K562 (cell line): ENCODE data around the gene GYPC.

Experiments
- CREB3 ChIP-seq: fragments of 450-650 bp; conservative IDR thresholded peaks from 2 replicates; pipeline ENCODE4 v1.6.1; 2016; ENCODE audit warnings: missing genetic modification characterization, low read depth, mild to moderate bottlenecking, missing compliant biosample characterization, moderate library complexity
- FOXP4 ChIP-seq: sonication (generic); formaldehyde crosslinking; IDR thresholded peaks from 2 replicates; pipeline ENCODE4 v1.8.0; 2022; ENCODE audit warnings: mild to moderate bottlenecking, missing genetic modification reagents, borderline replicate concordance
- GTF2F1 ChIP-seq: IDR thresholded peaks from 2 replicates; pipeline ENCODE4 v1.6.1; 2011; ENCODE audit warnings: low read depth, low read length, improper control_type of control experiment
- KAT8 ChIP-seq: fragments of 450-650 bp; IDR thresholded peaks from 2 replicates; pipeline ENCODE4 v1.6.1; 2016; ENCODE audit warnings: low read depth, mild to moderate bottlenecking
- POLR2AphosphoS2 ChIP-seq: IDR thresholded peaks from 2 replicates; pipeline ENCODE4 v1.6.1; 2012; ENCODE audit warnings: low read length, improper control_type of control experiment
- SAFB2 ChIP-seq: fragments of 200-400 bp; formaldehyde crosslinking; IDR thresholded peaks from 2 replicates; pipeline ENCODE4 v1.6.1; 2018; ENCODE audit warnings: borderline replicate concordance, low read length, low read depth, moderate library complexity; ENCODE audit not compliant: severe bottlenecking
- TFAP4 ChIP-seq: sonication (generic); formaldehyde crosslinking; IDR thresholded peaks from 2 replicates; pipeline ENCODE4 v1.8.0; 2022; ENCODE audit warnings: missing genetic modification reagents, mild to moderate bottlenecking, moderate library complexity, borderline replicate concordance
- U2AF2 ChIP-seq: fragments of 200-400 bp; formaldehyde crosslinking; optimal IDR thresholded peaks from 2 replicates; pipeline ENCODE3; 2017; ENCODE audit warnings: low read depth, mild to moderate bottlenecking, low read length
- ZBTB8A ChIP-seq: fragments of 450-650 bp; IDR thresholded peaks from 2 replicates; pipeline ENCODE4 v1.6.1; 2018; ENCODE audit warnings: mild to moderate bottlenecking, moderate library complexity; ENCODE audit not compliant: partially characterized antibody
- ZNF121 ChIP-seq: sonication (generic); formaldehyde crosslinking; conservative IDR thresholded peaks from 2 replicates; pipeline ENCODE4 v1.8.0; 2022; ENCODE audit warnings: missing genetic modification reagents

- TF ChIP-seq CREB3 (tag) = no peak
- TF ChIP-seq POLR2AphosphoS2 = no peak
- no peak for TF ChIP-seq SAFB2
- TF ChIP-seq FOXP4 (CRISPR knock-in tag) = no peak
- TF ChIP-seq KAT8 = no peak
- no peak for TF ChIP-seq TFAP4 (CRISPR knock-in tag)
- TF ChIP-seq ZBTB8A = no peak
- TF ChIP-seq U2AF2 = no peak
- TF ChIP-seq GTF2F1 = no peak
- no peak for TF ChIP-seq ZNF121
Observed at GRCh38 chr2:126717928-126718327, 62.0 kb downstream of the GYPC start.
